Posterior vena cava (tissue), 2 donors: ENCODE data around the gene PTPRN2. TPM values are rescaled to one million over a fixed set of nuclear protein-coding genes. Genes with fewer than 3 reads are reported as not detected.

Experiments
- DNase-seq: peaks from one replicate; pipeline ENCODE4 v3.0.0-alpha.2; 2020; ENCODE audit warnings: low spot score
- intact Hi-C, 2 donors: fragments of 100-400 bp; cut with DNase I; formaldehyde crosslinking; loops; one replicate each; pipeline versions ENCODE4 v1.14.1 to v1.14.2; 2022 to 2023
- total RNA-seq, 2 donors: library from RNA; stranded (reverse); fragmentation: NEBNext Ultra II Directional; extraction: Animal tissue kit (Norgen Biotek cat#: 25700); gene quantifications; one replicate each; pipeline ENCODE4 v1.2.1, GENCODE V29; 2021
- donor health status: DM: yes; HTN: yes; CAD: no.
- donor health status: DM: yes; HTN: yes; CAD: no.

The PTPRN2 gene
- total RNA-seq, 2 donors from 2014 or later, result 1.6 to 2.8 TPM

DNA sequence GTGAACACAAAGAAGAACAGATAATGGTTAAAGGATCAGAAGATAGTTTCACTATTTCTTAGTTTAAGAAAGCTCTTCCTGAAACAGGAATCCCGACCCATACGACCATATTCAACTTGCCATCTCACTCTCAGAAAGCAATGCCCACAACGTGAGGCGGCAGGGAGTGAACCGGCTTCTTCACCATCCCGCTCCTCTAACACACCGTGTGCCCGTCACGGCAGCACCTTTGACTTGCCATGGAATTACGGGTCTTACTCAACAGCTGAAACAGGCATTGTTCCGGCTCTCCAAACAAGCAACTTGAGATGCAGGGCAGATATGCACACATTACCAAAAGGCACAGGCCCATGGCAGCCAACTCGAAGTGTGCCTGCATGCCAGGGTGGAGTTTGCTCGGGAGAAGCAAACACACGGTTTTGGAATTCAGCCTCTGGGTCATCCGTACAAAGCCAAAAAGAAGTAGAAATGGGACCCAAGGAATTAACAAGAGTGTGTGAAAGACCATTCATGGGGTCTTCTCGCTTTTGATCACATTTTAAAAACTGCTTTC lies 957.2 kb downstream of the PTPRN2 start:
- peak; percentile 44 for DNase-seq
- intact Hi-C loops, result no loop called here

DNA sequence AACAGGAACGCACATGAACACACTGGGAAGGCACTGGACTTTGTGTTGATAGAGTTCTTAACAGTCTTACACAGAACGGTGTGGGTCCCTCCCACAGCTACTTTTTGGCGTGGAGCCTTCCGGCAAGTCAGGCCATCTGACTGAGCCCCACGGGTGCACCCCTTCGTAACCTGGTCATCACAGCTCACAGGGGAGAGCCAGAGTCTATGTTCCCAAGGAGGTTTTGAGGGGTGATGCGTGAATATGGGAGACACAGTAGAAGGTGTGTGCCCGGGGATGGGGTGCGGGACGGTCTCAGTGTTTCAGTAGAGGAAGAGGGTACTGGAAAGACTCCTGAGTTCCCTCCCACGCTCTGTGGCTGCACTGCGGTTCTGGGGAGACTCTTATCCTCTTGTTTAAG lies 959.2 kb downstream of the PTPRN2 start:
- intact Hi-C loops, result no loop called here
- peak; percentile 63 for DNase-seq

DNA sequence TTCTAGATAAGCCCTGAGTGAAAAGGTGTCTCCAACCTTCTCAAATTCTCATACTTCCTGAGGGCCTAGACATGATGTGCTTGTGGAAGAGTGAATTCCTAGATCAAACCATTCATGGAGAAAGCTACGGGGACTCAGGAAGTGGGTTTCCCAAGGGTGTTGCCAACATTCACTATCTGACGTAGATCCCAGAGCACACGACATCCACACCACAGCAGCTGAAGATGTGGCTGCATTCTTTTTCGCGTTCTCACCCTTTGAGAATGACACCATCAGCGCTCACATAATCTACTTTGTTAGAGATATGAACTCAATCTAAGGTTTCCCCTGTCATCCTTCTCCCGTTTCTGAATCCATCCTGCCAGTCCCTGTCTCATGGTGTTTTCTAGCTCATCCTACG lies 960.0 kb downstream of the PTPRN2 start:
- intact Hi-C loops, result no loop called here
- no peak for DNase-seq

DNA sequence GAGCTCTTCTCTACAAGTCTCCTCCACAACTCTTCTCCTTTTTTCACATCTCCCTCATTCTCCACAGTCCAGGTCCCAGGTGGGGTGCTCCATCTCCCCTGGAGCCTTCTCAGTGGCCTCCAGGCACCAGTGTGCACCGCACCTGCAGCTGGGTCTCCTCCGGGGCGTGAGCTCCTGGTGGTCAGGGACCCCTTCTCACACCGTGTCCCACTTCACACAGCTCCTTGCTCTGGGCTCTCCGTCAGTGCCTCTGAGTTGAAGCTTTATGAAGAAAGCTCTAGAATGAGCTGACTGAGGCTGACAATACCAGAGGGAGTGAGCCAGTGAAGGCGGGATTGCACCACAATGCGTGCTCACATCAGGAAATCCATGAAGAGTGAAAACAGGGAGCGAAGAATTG lies 960.6 kb downstream of the PTPRN2 start:
- intact Hi-C loops, result no loop called here
- DNase-seq, result peak; percentile 50

DNA sequence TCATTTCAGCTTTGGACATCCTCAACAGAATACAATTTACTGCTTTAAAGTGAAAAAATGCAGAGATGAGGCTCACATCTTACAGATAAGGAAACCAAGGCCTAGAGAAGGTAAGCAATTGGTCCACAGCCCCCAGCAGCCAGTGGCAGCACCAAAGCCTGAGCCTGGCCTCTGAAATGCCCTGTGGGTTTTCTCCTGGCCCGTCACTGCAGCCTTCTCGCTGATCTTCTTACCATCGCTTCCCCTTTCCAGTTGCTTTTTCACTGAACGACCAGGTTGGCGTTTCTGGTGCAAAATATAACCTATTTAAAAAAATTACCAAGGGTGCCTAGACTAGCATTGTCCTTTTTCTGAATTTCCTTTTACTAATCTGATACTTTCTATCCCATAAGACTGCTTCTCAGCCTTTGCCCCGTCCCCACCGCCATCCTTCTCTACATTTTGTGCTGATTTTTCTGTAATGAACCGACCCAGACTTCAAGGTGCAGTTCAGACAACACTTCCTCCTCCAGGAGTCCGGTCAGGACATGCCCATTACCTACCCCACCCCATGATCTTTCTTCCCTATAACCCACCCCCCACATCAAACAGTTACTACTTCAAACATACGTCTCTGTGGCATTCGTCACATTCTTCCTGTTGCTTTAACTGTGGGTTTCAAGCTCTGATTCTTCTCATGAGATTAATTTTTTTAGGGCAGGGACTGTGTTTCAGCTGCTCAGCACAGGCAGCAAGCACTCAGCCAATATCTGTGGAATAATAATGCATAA lies 961.5 kb downstream of the PTPRN2 start:
- intact Hi-C loops, result no loop called here
- peak; percentile 43 for DNase-seq

DNA sequence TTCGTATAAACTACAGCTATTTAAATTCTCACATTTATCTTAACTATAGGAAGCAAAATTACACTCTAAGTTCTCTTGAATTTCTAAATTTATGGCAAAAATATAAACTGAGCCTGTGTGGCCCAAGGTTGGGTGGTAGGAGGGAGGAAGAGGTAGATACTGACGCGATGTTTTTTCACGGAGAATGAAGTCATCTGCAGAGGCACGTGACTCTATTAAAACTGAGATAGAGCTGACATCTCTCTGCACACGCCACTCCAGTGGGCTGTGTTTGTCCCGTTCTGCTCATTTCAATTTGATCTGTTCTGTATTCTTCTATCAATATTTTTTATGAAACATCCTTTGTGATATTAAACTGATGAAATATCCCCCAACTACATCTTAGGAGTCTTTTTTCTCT lies 964.1 kb downstream of the PTPRN2 start:
- no peak for DNase-seq
- intact Hi-C loops, result no loop called here

DNA sequence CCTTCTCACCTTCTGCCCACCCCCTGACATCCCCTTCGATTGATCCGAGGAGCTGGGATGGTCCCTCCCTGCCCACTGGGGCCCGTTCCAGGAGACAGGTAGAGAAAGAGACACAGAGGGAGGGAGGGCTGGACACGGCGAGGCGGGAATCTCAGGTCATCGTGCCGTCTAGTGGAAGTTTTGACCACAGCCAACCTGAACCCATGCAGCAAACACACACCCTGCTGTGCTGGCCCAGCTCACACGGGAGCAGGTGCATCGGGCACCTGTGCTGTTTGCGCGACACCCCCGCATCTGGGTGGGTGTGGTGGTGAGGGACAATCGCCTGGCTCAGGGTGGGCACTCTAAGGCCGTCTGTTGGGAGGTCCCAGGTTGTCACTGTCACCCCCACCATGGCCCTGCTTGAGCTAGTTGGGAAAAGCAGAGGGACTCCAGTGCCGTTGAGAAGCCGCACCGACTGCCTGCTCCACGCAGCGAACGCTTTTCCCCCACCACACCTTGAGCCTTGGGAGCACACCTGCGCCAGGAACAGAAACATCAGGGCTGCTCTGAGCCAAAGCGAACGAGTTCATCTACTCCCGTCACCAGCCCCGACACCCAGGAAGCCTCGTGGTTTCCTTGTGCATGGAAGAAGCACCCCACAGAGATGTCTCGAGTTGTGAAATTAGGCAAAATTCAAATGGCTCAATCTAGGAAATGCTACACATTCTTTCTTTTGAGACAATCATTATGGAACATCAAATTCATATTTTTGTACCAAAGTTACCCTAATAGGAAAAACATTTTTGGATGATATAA lies 965.0 kb downstream of the PTPRN2 start:
- peak; percentile 74 for DNase-seq
- intact Hi-C loops, result no loop called here

DNA sequence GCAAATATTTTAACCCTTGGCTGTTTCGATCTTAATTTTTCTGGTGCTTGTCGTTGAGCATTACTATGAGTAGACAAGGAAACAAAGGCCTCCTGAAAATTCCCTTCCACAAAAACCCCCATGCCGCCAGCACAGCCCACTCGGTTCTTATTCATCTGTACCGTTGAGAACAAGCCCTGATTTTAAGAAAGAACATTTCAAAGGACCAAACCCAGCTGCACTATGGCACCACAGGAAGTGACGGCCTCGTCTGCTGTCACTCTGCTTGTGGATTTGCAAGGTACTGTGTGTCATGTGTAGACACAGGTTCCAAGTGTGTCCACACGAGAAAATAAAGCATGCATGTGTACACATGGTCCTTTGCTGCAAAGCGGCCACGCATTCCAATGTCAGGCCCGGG lies 965.6 kb downstream of the PTPRN2 start:
- intact Hi-C loops, result no loop called here

DNA sequence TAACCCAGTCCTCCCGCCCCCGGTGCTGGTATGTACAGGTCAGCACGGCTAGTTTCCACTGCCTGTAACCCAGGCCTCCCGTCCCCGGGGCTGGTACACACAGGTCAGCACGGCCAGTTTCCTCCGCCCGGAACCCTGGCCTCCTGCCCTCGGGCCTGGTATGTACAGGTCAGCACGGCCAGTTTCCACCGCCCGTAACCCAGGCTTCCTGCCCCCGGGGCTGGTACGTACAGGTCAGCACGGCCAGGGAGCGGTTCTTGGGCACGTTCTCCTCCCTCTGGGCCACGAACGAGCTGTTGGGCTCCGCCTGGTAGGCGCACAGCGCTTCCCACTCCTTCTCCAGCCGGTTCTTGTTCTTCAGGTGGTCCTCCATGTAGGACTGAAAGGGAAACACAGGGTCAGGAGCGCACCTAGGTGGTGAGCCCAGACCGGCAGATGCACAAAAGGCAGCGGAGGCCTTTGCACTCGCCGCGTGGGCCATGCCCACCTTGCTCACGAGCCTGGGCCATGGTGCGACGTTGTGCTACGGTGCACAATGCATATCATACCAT lies 966.4 kb downstream of the PTPRN2 start:
- peak; percentile 76 for DNase-seq
- intact Hi-C loops, result no loop called here

More for the DNA sequence above, 965.6 kb downstream of the PTPRN2 start:
- DNase-seq, result peak; percentile 46

DNA sequence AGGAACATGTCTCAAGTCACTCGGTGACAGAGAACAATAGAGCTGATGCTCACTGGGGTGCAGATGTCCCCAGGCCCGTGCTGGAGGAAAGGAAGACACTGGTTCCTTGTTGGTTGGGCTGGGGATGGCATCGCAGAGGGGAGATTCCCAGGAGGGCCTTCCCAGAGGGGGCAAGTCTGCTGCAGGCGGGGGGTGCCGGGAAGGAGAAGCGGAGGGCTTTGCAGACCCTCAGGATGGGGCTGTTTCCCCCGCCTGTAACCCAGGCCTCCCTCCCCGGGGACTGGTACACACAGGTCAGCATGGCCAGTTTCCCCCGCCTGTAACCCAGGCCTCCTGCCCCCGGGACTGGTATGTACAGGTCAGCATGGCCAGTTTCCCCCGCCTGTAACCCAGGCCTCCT lies 967.0 kb downstream of the PTPRN2 start:
- peak; percentile 72 for DNase-seq
- intact Hi-C loops, result no loop called here

DNA sequence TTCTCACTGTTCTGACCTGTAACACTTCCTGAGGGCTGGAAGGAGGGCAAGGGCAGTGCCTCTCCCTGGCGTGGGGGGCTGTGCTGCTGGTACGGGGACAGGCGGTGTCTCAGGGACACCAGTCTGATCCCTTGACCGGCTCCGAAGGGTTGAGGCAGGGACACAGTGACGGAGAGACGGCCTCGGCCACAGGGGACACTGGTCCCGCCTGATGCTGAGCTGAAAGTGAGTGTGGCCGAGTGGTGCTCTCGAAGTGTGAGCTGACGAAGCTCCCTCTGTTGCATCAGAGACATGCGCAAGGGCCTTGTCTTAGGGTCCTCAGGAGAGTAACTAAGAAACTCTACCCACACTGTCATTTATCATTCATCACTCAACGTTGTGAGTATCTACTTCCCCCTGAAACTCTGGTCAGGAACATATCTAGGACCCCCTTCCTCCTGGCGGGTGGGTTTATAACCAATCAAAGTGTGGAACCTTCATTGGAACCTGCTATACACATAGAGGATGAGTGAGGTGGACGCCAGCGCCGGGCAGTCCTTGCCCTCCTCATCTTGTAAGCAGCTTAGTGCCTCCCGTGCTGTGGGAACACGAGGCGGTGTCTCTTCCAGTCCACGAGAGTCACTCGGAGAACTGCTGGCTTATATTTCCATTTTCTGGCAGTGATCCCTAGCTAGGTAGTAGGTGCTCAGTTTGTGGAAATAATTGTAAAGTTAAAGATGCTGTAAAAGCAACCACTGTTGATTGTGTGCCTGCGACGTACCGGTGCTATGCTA lies 967.7 kb downstream of the PTPRN2 start:
- intact Hi-C loops, result no loop called here
- DNase-seq, result peak; percentile 76

DNA sequence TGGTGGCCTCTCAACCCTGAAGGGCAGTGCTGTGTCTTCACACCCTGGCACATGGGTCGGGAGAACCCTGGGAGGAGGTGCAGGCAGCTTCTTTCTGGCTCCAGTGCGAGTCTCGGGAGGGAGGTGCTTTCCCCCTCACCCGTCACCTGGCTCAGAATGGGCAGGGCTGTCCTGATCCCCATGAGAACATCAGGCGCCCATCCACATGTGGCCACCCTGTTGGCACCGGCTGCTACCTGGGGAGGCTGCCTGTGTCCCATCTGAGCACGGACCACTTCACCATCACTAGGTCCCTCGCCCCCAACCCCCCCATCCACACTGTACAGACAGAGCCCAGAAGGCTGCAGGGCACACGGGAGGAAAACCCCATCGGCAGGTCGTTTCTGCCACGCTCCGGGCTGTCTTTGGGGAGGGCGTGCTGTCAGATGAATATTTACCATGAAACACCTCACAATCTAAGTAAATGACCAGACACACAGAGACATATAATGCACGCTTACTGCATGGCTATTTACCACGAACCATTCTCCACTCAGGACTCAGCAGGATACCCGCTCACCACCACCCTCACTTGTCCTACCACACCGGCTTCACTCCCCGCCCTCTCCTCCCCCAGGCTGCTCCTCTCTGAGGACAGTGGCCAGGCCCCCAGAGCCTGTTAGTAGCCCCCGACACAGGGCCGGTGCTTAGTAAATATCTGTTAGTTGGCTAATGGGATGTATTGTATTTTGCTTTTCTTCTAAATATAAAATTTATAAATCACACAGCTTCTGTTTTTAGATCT lies 968.6 kb downstream of the PTPRN2 start:
- DNase-seq, result peak; percentile 60
- intact Hi-C loops, result no loop called here

DNA sequence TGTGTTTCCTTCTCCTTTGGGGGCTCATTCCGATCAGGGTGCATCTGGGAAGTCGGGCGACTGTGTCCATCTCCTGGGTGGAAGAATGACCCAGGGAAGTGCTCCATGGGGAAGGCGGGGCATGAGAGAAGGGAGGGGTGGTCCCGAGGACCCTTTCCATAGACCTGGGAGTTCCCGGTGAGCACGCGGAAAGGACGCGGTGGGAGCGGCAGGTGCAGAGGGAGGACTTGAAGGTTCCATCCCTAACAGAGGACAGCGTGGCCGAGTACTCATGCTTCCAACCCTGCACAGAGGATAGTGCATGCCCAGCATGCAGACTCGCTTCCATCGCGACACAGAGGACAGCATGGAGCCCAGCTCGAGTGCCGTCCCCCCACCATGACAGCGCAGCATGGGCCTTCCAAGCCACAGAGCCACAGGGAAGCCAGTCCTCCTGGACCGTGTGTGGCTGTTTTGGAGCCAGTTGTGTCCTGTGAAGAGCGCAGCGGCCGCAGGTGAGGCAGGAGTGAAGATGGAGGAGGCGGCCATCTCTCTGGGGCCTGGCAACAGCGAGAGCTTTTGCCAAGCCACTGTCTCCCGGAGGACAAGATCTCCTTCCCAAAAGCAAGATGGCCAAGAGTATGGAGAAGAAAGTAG lies 969.4 kb downstream of the PTPRN2 start:
- intact Hi-C loops, result no loop called here
- DNase-seq, result peak; percentile 73

DNA sequence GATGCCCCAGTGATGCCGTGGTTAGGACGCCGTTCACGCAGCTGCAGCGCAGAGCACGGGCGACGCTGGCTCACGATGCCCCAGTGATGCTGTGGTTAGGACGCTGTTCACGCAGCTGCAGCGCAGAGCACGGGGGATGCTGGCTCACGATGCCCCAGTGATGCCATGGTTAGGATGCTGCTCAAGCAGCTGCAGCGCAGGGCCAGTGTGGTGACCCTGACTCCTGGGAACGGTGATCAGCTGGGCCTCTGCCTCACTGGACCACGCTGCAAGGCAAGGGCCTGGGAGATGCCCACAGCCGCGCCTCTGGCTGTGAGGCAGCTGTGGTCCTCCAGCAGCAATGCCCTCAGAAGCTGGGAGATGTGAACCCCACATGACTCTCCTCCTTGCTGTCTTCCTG lies 970.2 kb downstream of the PTPRN2 start:
- intact Hi-C loops, result no loop called here
- peak; percentile 46 for DNase-seq

DNA sequence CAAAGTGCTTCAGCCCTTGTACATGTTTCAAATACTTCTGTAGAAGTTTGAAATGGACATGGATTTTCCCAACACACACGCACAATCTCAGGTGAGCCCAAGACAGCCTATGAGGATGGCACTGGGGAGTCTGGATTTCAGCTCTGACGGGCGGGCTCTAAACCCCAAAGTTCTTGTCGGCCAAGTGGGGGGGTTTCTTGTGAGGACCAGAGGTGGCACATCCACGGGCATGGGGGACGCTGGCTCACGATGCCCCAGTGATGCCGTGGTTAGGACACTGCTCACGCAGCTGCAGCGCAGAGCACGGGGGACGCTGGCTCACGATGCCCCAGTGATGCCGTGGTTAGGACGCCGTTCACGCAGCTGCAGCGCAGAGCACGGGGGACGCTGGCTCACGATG lies 970.7 kb downstream of the PTPRN2 start:
- intact Hi-C loops, result no loop called here
- peak; percentile 26 for DNase-seq

DNA sequence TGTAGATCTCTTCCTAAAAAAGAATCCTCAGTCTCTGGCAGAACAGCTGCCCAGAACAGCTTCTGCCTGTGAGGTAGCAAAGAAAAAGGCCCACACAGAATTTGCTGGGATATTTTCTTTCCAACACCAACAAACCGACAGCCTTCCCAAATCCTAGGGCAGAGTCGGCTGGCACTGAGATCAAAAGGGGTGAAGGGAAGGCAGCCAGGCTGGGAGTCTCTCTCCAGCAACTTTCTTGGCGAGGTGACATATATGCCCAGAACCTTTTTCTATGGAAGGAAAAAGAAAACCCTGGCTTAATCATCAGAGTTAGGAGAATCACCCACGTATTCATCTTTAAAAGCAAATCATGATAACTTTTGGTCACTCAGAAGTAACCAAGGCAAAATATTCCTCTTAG lies 971.2 kb downstream of the PTPRN2 start:
- no peak for DNase-seq
- intact Hi-C loops, result no loop called here

DNA sequence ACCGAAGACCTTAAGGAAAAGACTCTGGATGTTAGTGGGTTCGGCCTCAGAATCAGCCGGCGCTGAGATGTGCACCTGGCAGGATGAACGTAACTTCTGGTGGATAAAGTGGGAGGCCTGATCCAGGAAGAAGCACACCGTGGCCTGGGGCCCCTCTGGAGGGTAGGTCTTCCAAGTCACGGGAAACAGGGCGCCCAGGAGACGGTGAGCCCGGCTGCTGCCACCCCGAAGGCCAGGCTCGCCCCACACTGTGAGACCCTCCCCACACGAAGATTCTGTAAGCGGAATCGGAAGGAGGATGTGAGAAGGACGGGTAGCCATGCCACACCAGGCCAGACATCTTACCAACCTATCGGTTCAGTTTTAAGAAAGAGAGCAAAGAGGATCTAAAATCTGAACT lies 971.8 kb downstream of the PTPRN2 start:
- DNase-seq, result peak; percentile 73
- intact Hi-C loops, result no loop called here

DNA sequence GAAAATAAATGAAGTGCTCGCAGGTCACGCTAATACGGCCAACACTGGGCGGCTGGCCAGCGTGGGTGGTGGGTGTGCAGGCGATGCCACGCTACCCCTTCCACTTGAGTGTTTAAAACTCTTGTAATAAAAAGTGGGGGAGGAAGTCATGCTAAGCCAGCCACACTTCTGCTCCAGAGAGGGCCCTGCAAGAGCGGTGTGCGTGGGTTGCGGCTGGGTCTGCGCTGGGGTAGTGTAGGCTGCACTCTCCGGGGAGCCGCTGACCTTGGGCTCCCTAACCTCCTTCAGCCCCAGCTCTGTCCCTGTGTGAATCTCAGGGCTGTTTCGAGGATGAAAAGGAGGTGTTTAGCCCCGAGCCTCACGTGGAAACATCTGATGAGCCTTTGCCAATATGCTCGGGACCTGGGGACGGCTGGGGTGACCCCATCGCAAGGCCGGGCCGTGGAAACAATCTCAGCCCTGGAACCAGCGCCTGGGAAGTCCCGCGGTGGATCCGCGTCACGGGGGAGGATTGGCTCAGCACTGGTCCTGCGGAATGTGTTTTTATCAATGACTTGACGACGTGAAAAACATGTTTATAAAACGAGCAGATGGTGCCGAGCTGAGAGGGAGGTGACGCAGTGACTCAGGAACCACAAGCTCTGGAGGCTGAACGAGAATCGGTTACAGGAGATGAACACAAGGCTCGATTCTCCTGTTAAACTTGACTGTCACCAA lies 972.4 kb downstream of the PTPRN2 start:
- intact Hi-C loops, result no loop called here
- DNase-seq, result peak; percentile 75
